Parathyroid adenoma (tissue), 2 donors: ENCODE data around the gene FERMT1.

Experiments
- H2AFZ ChIP-seq: fragments of 300-600 bp; sonication (generic); one replicate; pipeline ENCODE4 v1.7.0; 2017; ENCODE audit warnings: antibody characterized with exemption, mild to moderate bottlenecking
- H3K27ac ChIP-seq: fragments of 300-600 bp; sonication (generic); one replicate; pipeline ENCODE4 v1.7.0; 2017
- H3K27me3 ChIP-seq: fragments of 300-600 bp; sonication (generic); one replicate; pipeline ENCODE4 v1.7.0; 2017; ENCODE audit warnings: low read length; ENCODE audit not compliant: control insufficient read depth, insufficient read depth
- H3K36me3 ChIP-seq: fragments of 300-600 bp; sonication (generic); one replicate; pipeline ENCODE4 v1.7.0; 2017; ENCODE audit warnings: low read length; ENCODE audit not compliant: control insufficient read depth, insufficient read depth
- H3K4me1 ChIP-seq: fragments of 300-600 bp; sonication (generic); one replicate; pipeline ENCODE4 v1.7.0; 2017; ENCODE audit warnings: control low read depth
- H3K4me2 ChIP-seq: fragments of 300-600 bp; sonication (generic); one replicate; pipeline ENCODE4 v1.7.0; 2017; ENCODE audit warnings: low read length
- H3K4me3 ChIP-seq: fragments of 300-600 bp; sonication (generic); one replicate; pipeline ENCODE4 v1.7.0; 2017; ENCODE audit warnings: low read depth, low read length
- H3K79me2 ChIP-seq: fragments of 300-600 bp; sonication (generic); one replicate; pipeline ENCODE4 v1.7.0; 2017; ENCODE audit warnings: control low read depth
- H3K9ac ChIP-seq: fragments of 300-600 bp; sonication (generic); one replicate; pipeline ENCODE4 v1.7.0; 2017; ENCODE audit warnings: mild to moderate bottlenecking
- H3K9me3 ChIP-seq: fragments of 300-600 bp; sonication (generic); one replicate; pipeline ENCODE4 v1.7.0; 2017; ENCODE audit warnings: low read length; ENCODE audit not compliant: control insufficient read depth
- TF ChIP-seq, protein P1 (sequence below): fragments of 300-600 bp; sonication (generic); IDR thresholded peaks from one replicate; pipeline ENCODE4 v1.7.0; 2017; ENCODE audit warnings: antibody characterized with exemption, mild to moderate bottlenecking
- donor health status: primary hyperparathyroidism.

Gene FERMT1

DNA sequence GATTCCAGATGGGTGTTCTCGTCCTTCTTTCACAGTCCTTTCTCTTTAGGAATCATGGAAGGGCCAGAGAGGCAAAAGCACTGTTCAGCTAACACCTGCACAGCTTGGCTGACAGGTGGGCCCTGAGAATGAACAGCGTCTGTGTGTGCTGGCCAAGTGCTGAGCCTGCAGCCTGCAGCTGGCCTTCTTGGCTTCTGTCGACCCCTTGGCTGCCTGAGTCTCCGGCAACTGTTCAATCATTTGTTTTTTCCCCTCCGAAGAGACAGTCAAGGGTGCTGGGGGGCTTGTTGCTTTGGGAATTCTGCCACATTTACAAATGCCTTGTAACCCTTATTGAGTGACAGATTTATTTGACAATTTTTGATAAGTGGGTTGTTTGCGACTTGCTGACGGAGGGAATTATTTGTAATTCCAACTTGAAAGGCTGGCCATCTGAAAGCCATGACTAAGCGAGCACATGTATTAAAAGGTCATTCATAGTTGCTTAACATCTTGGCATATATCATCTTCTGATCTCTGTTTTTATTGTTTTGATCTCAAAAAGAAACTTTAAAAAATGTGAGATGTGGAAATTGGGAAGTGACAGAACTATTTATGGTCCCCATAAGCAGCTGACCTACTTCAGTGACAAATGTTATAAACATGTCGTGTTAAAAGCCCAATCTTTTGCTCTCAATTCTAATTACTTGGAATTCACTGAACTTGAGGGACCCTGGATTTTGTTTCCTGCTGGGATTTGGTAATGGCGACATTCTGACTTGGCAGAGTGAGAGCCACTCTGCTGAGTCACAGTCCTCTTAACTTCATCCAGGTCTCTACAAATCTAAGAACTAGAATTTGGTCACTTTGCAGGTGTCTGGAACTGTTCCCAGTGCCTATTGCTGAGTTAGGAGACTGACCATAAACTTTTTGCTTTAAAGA is 41.9 kb upstream of the FERMT1 start:
- Histone ChIP-seq H3K4me1 (no peaks in the 10 kb centered on the region), H3K4me3 (no peak overlapping the region), H3K27me3 (no peaks in the 10 kb centered on the region), H3K36me3 (no peaks in the 10 kb centered on the region), H3K9me3 (no peaks in the 10 kb centered on the region), H3K4me2 (no peak overlapping the region), H2AFZ (no peak overlapping the region), H3K9ac (no peak overlapping the region), H3K27ac (no peak overlapping the region), H3K79me2 (no peaks in the 10 kb centered on the region)
- TF ChIP-seq, protein P1, sequence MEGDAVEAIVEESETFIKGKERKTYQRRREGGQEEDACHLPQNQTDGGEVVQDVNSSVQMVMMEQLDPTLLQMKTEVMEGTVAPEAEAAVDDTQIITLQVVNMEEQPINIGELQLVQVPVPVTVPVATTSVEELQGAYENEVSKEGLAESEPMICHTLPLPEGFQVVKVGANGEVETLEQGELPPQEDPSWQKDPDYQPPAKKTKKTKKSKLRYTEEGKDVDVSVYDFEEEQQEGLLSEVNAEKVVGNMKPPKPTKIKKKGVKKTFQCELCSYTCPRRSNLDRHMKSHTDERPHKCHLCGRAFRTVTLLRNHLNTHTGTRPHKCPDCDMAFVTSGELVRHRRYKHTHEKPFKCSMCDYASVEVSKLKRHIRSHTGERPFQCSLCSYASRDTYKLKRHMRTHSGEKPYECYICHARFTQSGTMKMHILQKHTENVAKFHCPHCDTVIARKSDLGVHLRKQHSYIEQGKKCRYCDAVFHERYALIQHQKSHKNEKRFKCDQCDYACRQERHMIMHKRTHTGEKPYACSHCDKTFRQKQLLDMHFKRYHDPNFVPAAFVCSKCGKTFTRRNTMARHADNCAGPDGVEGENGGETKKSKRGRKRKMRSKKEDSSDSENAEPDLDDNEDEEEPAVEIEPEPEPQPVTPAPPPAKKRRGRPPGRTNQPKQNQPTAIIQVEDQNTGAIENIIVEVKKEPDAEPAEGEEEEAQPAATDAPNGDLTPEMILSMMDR = no peak

DNA sequence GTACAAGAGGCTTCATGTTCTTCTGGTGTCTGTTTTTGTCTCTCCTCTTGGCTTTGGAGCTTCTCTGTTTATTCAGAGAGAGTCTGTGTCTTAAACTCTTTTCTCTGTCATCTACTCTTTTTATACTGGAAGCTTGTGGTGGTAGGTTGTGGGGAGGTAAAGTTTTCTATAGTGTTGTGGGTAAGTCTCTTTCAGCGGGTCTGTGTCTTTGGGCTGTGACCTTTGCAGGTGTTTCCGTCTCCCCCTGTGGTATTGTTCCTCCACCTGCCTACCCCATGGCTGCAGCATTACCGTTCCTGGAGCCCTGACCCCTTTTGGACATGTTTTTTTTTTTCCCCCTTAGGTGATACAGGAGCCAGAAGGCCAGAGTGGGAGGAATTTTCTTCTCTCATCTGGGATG is 37.9 kb upstream of the FERMT1 start:
- Histone ChIP-seq H3K36me3 (no peaks in the 10 kb centered on the region), H3K79me2 (no peaks in the 10 kb centered on the region), H3K4me1 (no peaks in the 10 kb centered on the region), H3K9ac (no peak overlapping the region), H3K4me2 (no peak overlapping the region), H3K9me3 (no peaks in the 10 kb centered on the region), H2AFZ (no peak overlapping the region), H3K27me3 (no peaks in the 10 kb centered on the region), H3K4me3 (no peak overlapping the region), H3K27ac (no peak overlapping the region)
- TF ChIP-seq, protein P1 = no peak

DNA sequence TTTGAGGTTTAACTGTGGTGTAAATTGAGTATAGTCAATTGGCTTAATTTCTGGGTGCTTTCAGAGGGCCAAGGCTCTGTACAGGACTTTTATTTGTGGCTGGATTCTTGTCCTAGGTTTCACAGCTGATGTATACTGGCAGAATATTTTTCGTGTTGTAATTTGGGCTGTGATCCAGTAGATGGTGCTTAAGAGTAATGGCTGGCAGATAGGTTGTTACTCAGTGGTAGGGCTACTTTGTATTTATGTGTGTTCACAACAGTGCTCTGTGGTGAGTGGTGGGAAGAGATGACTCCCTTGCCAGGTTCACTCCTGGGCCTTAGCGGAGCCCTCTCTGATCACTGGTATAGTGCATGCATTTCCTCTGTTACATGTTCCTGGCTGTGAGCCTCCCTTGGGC is 34.5 kb upstream of the FERMT1 start:
- H3K27me3 ChIP-seq = no peaks in the 10 kb centered on the region
- no peak overlapping the region for H3K4me3 ChIP-seq
- TF ChIP-seq, protein P1 = no peak
- no peaks in the 10 kb centered on the region for H3K79me2 ChIP-seq
- H3K4me1 ChIP-seq = no peaks in the 10 kb centered on the region
- no peaks in the 10 kb centered on the region for H3K36me3 ChIP-seq
- no peak overlapping the region for H2AFZ ChIP-seq
- no peak overlapping the region for H3K27ac ChIP-seq
- no peak overlapping the region for H3K9ac ChIP-seq
- no peaks in the 10 kb centered on the region for H3K9me3 ChIP-seq
- H3K4me2 ChIP-seq = no peak overlapping the region

- H3K9ac ChIP-seq = no peak overlapping the region
- H3K36me3 ChIP-seq = no peaks in the 10 kb centered on the region
- TF ChIP-seq, protein P1 = no peak
- H3K27ac ChIP-seq = no peak overlapping the region
- no peak overlapping the region for H3K4me2 ChIP-seq
- no peaks in the 10 kb centered on the region for H3K79me2 ChIP-seq
- no peak overlapping the region for H3K4me3 ChIP-seq
- H3K4me1 ChIP-seq = no peaks in the 10 kb centered on the region
- H3K9me3 ChIP-seq = no peaks in the 10 kb centered on the region
- no peak overlapping the region for H2AFZ ChIP-seq
- no peaks in the 10 kb centered on the region for H3K27me3 ChIP-seq
Measured at GRCh38 chr20:6152777-6153176, 29.9 kb upstream of the FERMT1 start.

DNA sequence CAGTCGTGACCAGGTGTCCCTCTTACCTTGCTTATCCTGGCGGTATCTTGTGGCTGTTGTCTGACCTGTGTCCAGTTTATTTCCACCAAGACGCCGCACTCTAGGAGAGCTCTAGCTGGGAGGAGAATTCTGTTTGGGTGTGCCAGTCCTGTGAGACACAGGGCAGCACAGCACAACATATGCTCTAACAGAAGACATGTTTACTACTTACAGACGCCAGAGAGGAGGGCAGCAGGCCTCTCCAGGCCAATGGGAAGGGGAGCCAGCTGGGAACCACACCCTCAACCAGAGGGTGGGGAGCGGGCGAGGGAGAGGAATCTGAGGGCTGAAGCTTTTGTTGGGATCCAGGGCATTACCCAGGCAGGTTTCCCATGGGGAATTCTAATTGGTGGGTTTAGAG is 25.2 kb upstream of the FERMT1 start:
- Histone ChIP-seq H3K27me3 (no peaks in the 10 kb centered on the region), H3K36me3 (no peaks in the 10 kb centered on the region), H3K9me3 (no peaks in the 10 kb centered on the region), H3K4me1 (no peaks in the 10 kb centered on the region), H2AFZ (no peak overlapping the region), H3K4me3 (no peak overlapping the region), H3K4me2 (no peak overlapping the region), H3K79me2 (no peaks in the 10 kb centered on the region), H3K27ac (no peak overlapping the region), H3K9ac (no peak overlapping the region)
- TF ChIP-seq, protein P1 = no peak
